Gastroesophageal sphincter (tissue), 4 donors: ENCODE data around the gene SIRPD. TPM values are rescaled to one million over a fixed set of nuclear protein-coding genes. Genes with fewer than 3 reads are reported as not detected.
A peak's percentile ranks its signal among the peaks of the same experiment; 100 is the strongest.

Experiments used
- ATAC-seq: fragments of 150-250 bp; one replicate; pipeline ENCODE4 v1.9.1; 2016; ENCODE audit warnings: mild to moderate bottlenecking, moderate library complexity
- H3K27ac ChIP-seq, 4 donors: fragments of 200-600 bp; sonication (generic) in 3 of 4; 1 replicate in 3 of 4; 2 replicates in 1 of 4; pipeline ENCODE4 v1.5.1; 2016 to 2019
- H3K27me3 ChIP-seq: fragments of 200-600 bp; sonication (generic); one replicate; pipeline ENCODE4 v1.5.1; 2019
- H3K36me3 ChIP-seq, 2 donors: fragments of 200-600 bp; sonication (generic); one replicate each; pipeline ENCODE4 v1.5.1; 2019; ENCODE audit warnings: control low read depth in 1 of 2
- H3K4me1 ChIP-seq, 3 donors: fragments of 200-600 bp; sonication (generic); 1 replicate in 2 of 3; 2 replicates in 1 of 3; pipeline ENCODE4 v1.5.1; 2016 to 2019; ENCODE audit warnings: control low read depth in 2 of 3
- H3K4me3 ChIP-seq, 2 donors: fragments of 200-600 bp; sonication (generic); one replicate each; pipeline ENCODE4 v1.5.1; 2019; ENCODE audit warnings: mild to moderate bottlenecking in 1 of 2, moderate library complexity in 1 of 2
- H3K9me3 ChIP-seq, 3 donors: fragments of 200-600 bp; sonication (generic); one replicate each; pipeline ENCODE4 v1.5.1; 2017 to 2019; ENCODE audit warnings: control low read depth in 2 of 3
- EP300 ChIP-seq: sonication (generic); formaldehyde crosslinking; IDR thresholded peaks from one replicate; pipeline ENCODE4 v1.6.1; 2017; ENCODE audit warnings: antibody characterized with exemption, mild to moderate bottlenecking
- POLR2A ChIP-seq, 2 donors: fragments of 450-650 bp; IDR thresholded peaks; one replicate each; pipeline ENCODE4 v1.6.1; 2017; ENCODE audit warnings: antibody characterized with exemption in 2 of 2, mild to moderate bottlenecking in 2 of 2, moderate library complexity in 1 of 2
- POLR2AphosphoS5 ChIP-seq: sonication (generic); formaldehyde crosslinking; IDR thresholded peaks from one replicate; pipeline ENCODE4 v1.6.1; 2017; ENCODE audit warnings: antibody characterized with exemption
- WGBS, 2 donors: methylation state at CpG; one replicate each; pipeline ENCODE4 v1.1.5; 2018; ENCODE audit warnings: low coverage in 1 of 2; 5-methylcytosine and 5-hydroxymethylcytosine counted together
- total RNA-seq, 4 donors: library from RNA; depleted of rRNA; stranded (reverse); fragments of >200 nt; gene quantifications; one replicate each; pipeline ENCODE4 v1.1.0, GENCODE V29; 2016
- TF ChIP-seq, protein P1 (sequence below), 4 experiments: fragments of 200-600 bp in 2 of 4; fragments of 450-650 bp in 2 of 4; sonication (generic) in 1 of 4; IDR thresholded peaks; one replicate each; pipeline ENCODE4 v1.5.1; 2017 to 2019; ENCODE audit warnings: antibody characterized with exemption in 4 of 4, mild to moderate bottlenecking in 2 of 4, moderate library complexity in 2 of 4

Gene SIRPD
- total RNA-seq, 4 donors from 2014 or later = 0.27 TPM; not detected in 3

- TF ChIP-seq POLR2A (IDR thresholded peaks at IDR 0.05) (no peak), POLR2AphosphoS5 (no peak), EP300 (no peak)
- TF ChIP-seq, protein P1, sequence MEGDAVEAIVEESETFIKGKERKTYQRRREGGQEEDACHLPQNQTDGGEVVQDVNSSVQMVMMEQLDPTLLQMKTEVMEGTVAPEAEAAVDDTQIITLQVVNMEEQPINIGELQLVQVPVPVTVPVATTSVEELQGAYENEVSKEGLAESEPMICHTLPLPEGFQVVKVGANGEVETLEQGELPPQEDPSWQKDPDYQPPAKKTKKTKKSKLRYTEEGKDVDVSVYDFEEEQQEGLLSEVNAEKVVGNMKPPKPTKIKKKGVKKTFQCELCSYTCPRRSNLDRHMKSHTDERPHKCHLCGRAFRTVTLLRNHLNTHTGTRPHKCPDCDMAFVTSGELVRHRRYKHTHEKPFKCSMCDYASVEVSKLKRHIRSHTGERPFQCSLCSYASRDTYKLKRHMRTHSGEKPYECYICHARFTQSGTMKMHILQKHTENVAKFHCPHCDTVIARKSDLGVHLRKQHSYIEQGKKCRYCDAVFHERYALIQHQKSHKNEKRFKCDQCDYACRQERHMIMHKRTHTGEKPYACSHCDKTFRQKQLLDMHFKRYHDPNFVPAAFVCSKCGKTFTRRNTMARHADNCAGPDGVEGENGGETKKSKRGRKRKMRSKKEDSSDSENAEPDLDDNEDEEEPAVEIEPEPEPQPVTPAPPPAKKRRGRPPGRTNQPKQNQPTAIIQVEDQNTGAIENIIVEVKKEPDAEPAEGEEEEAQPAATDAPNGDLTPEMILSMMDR (IDR thresholded peaks at IDR 0.05) = no peak
- H3K27ac ChIP-seq = peak overlapping the region in 3 of 4 donors; percentile 24 to 51 (median 41)
- WGBS, 2 donors = 57 to 76% methylated on average over 1 to 2 of the region's 2 CpGs
- no peaks in the 10 kb centered on the region for H3K4me1 ChIP-seq
- no peaks in the 10 kb centered on the region for H3K36me3 ChIP-seq
- no peaks in the 10 kb centered on the region for H3K9me3 ChIP-seq
- H3K4me3 ChIP-seq = no peak overlapping the region
- no peak for ATAC-seq
- peaks cover 20% of the 10 kb centered on the region for H3K27me3 ChIP-seq
These were observed 65.5 kb downstream of the SIRPD start for GRCh38 chr20:1491860-1492642.

GRCh38 chr20:1491281-1491840, 66.1 kb downstream of the SIRPD start, which contains the start of gene SIRPB2:
TSS of gene SIRPB2 (minus strand) at chr20:1491420. CDS start at chr20:1491359, 61 bp downstream.
- WGBS, 2 donors = 55% methylated on average over 7 of the region's 11 CpGs; no CpG with 5 or more reads in 1 of the 2 donors
- no peaks in the 10 kb centered on the region for H3K4me1 ChIP-seq
- H3K27me3 ChIP-seq = peaks cover 20% of the 10 kb centered on the region
- TF ChIP-seq POLR2A (IDR thresholded peaks at IDR 0.05) (peak; percentile 13 to 32), EP300 (no peak)
- H3K36me3 ChIP-seq = no peaks in the 10 kb centered on the region
- peak; percentile 72 for ATAC-seq
- no peaks in the 10 kb centered on the region for H3K9me3 ChIP-seq
- H3K4me3 ChIP-seq = peak within 1 kb of the TSS in 1 of 2 donors; percentile 32
- H3K27ac ChIP-seq = peak within 1 kb of the TSS in 3 of 4 donors; percentile 41 to 67 (median 66)

GRCh38 chr20:1490643-1491195, 66.8 kb downstream of the SIRPD start:
- WGBS, 2 donors = 56 to 66% methylated on average over 4 to 5 of the region's 9 CpGs
- H3K27ac ChIP-seq = peak overlapping the region in 3 of 4 donors; percentile 29 to 67 (median 66)
- no peaks in the 10 kb centered on the region for H3K9me3 ChIP-seq
- TF ChIP-seq, protein P1 (IDR thresholded peaks at IDR 0.05) = no peak
- no peak for TF ChIP-seq POLR2A (IDR thresholded peaks at IDR 0.05)
- TF ChIP-seq EP300 = no peak
- TF ChIP-seq POLR2AphosphoS5 = no peak
- peaks cover 20% of the 10 kb centered on the region for H3K27me3 ChIP-seq
- H3K4me1 ChIP-seq = no peaks in the 10 kb centered on the region
- peak overlapping the region in 1 of 2 donors; percentile 32 for H3K4me3 ChIP-seq
- H3K36me3 ChIP-seq = no peaks in the 10 kb centered on the region
- no peak for ATAC-seq

DNA sequence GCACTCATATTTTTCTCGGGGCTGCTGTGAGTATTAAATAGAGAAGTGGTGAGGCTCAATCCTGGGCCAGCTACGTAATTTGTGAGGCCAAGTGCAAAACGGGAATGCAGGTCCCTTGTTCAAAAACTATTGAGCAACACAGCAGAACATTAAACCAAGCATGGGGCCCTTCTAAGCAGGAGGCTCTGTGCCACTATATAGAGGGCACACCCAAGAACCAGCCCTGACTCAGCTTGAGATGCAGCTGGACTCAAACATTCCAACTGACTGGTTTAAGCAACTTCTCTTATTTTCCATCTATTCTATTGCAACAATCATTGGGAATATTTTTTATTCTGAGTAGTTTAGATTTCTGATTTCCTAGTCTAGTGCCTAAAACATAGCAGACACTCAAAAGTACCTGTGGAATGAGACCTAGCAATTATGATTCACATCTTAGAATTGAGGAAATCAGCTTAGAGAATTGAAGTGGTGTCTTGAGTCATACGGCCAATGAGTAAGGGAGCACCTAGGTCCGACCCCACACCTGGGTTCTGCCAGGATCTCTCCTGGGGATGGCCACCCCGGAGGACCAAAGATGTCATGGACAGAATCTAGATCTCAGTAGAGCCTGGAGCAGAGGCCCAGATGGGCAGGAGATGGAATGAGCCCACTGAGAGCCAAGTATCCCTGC, 67.6 kb downstream of the SIRPD start:
- Histone ChIP-seq H3K4me3 (peak overlapping the region in 1 of 2 donors; percentile 32), H3K36me3 (no peaks in the 10 kb centered on the region), H3K4me1 (no peaks in the 10 kb centered on the region), H3K27me3 (peaks cover 20% of the 10 kb centered on the region), H3K9me3 (no peaks in the 10 kb centered on the region), H3K27ac (peak overlapping the region in 3 of 4 donors; percentile 19 to 67 (median 66))
- peak; percentile 60 for ATAC-seq
- TF ChIP-seq, protein P1 (IDR thresholded peaks at IDR 0.05) = no peak
- peak; percentile 21 to 27 for TF ChIP-seq POLR2A (IDR thresholded peaks at IDR 0.05)
- 29 to 77% methylated on average over 1 to 6 of the region's 6 CpGs for WGBS, 2 donors

DNA sequence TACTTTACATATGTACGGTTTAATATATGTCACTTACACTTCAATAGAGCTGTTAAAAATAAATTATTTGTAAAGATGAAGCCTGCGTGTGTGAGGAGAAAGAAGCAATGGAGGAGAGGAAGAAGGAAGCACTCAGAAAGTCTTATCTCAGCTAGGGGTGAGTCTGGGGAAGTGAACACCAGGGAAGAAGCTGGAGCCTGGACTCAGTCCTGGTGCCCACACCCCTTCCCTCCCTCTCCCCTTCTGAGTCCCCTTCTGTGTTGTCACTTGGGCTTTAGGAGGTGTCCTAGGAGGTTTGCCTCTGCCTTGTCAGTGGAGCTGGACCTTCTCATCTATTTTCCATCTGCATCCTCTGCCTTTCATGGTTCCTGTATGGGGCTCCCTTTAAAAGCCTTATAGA, 68.2 kb downstream of the SIRPD start:
- H3K4me1 ChIP-seq = no peaks in the 10 kb centered on the region
- H3K27me3 ChIP-seq = peaks cover 20% of the 10 kb centered on the region
- H3K27ac ChIP-seq = no peak overlapping the region
- 53 to 66% methylated on average over 2 of the region's 2 CpGs for WGBS, 2 donors
- peak overlapping the region in 1 of 2 donors; percentile 25 for H3K4me3 ChIP-seq
- no peak for ATAC-seq
- no peaks in the 10 kb centered on the region for H3K9me3 ChIP-seq
- H3K36me3 ChIP-seq = no peaks in the 10 kb centered on the region
- TF ChIP-seq EP300 (no peak), POLR2AphosphoS5 (no peak), POLR2A (IDR thresholded peaks at IDR 0.05) (no peak)
- TF ChIP-seq, protein P1 (IDR thresholded peaks at IDR 0.05) = no peak
